IMR-90 (cell line): ENCODE measurements around the gene CBFA2T3. TPM values are rescaled to one million over a fixed set of nuclear protein-coding genes. Genes with fewer than 3 reads are reported as not detected.

Experiments
- ATAC-seq: fragments of 200-7000 bp; cut with Tn5 transposase; 2 replicates; pipeline ENCODE4 v1.9.1; 2020; ENCODE audit warnings: low read depth, mild to moderate bottlenecking, moderate library complexity
- BruUV-seq: library from RNA; stranded (reverse); fragments of 400-500 nt; replicated peaks from 2 replicates; lab custom pipeline; 2021; lab: Mats Ljungman, UMichigan
- CTCF ChIA-PET: fragments of 300-600 bp; formaldehyde crosslinking; extraction: SDS; loops from one replicate; lab custom pipeline; 2021; ENCODE audit warnings: antibody characterized with exemption; lab: Yijun Ruan, JAX
- POLR2A ChIA-PET: fragments of 300-600 bp; sonication (Branson Sonifier 250); formaldehyde crosslinking; loops from one replicate; lab custom pipeline; 2022; ENCODE audit warnings: antibody characterized with exemption; ENCODE audit not compliant: unreplicated experiment; lab: Charles Lee
- DNase-seq: peaks from one replicate; pipeline ENCODE4 v3.0.0; 2013
- H2AFZ ChIP-seq: replicated peaks from 2 replicates; pipeline ENCODE3; 2013; ENCODE audit warnings: low read length, mild to moderate bottlenecking; ENCODE audit not compliant: poor library complexity
- H2AK5ac ChIP-seq: 2 replicates; pipeline ENCODE4 v1.6.1; 2013; ENCODE audit warnings: low read depth, low read length, inconsistent platforms
- H2AK9ac ChIP-seq: replicated peaks from 2 replicates; pipeline ENCODE3; 2013; ENCODE audit warnings: mild to moderate bottlenecking, low read depth, low read length, moderate library complexity; ENCODE audit not compliant: poor library complexity
- H2BK120ac ChIP-seq: 2 replicates; pipeline ENCODE4 v1.6.1; 2013; ENCODE audit warnings: low read depth, low read length, inconsistent platforms
- H2BK15ac ChIP-seq: 3 replicates; pipeline ENCODE4 v1.6.1; 2013; ENCODE audit warnings: low read depth, low read length, inconsistent platforms
- H2BK20ac ChIP-seq: 2 replicates; pipeline ENCODE4 v1.6.1; 2013; ENCODE audit warnings: low read depth, mild to moderate bottlenecking, inconsistent platforms, low read length, moderate library complexity
- H2BK5ac ChIP-seq: 2 replicates; pipeline ENCODE4 v1.6.1; 2013; ENCODE audit warnings: mild to moderate bottlenecking, low read depth, low read length, inconsistent platforms; ENCODE audit not compliant: poor library complexity, severe bottlenecking
- H3K14ac ChIP-seq: replicated peaks from 2 replicates; pipeline ENCODE4 v1.6.1; 2013; ENCODE audit warnings: low read depth, low read length, inconsistent platforms
- H3K18ac ChIP-seq: 2 replicates; pipeline ENCODE4 v1.6.1; 2013; ENCODE audit warnings: low read depth, low read length, control low read depth
- H3K23ac ChIP-seq: 2 replicates; pipeline ENCODE4 v1.6.1; 2013; ENCODE audit warnings: low read depth, low read length, inconsistent platforms
- H3K27ac ChIP-seq: 2 replicates; pipeline ENCODE4 v1.5.1; 2013; ENCODE audit warnings: mild to moderate bottlenecking, control low read depth, low read length; ENCODE audit not compliant: insufficient read depth
- H3K27me3 ChIP-seq: 2 replicates; pipeline ENCODE4 v1.6.1; 2013; ENCODE audit warnings: low read length; ENCODE audit not compliant: control insufficient read depth, insufficient read depth
- H3K36me3 ChIP-seq: 2 replicates; pipeline ENCODE4 v1.6.1; 2013; ENCODE audit warnings: low read length, mixed read lengths; ENCODE audit not compliant: control insufficient read depth, insufficient read depth
- H3K4ac ChIP-seq: 2 replicates; pipeline ENCODE4 v1.6.1; 2013; ENCODE audit warnings: low read depth, low read length, inconsistent platforms
- H3K4me1 ChIP-seq: 2 replicates; pipeline ENCODE4 v1.6.1; 2013; ENCODE audit warnings: low read length, mixed read lengths; ENCODE audit not compliant: control insufficient read depth, insufficient read depth
- H3K4me2 ChIP-seq: 2 replicates; pipeline ENCODE4 v1.6.1; 2013; ENCODE audit warnings: low read depth, mild to moderate bottlenecking, control low read depth, low read length, moderate library complexity
- H3K4me3 ChIP-seq: 2 replicates; pipeline ENCODE4 v1.5.1; 2013; ENCODE audit warnings: low read depth, mild to moderate bottlenecking, control low read depth, low read length, moderate library complexity; ENCODE audit not compliant: insufficient read depth
- H3K56ac ChIP-seq: 2 replicates; pipeline ENCODE4 v1.6.1; 2013; ENCODE audit warnings: low read length, inconsistent platforms; ENCODE audit not compliant: insufficient read depth; ENCODE audit errors: extremely low read depth
- H3K79me1 ChIP-seq, 2 experiments: 2 replicates each; pipeline ENCODE4 v1.6.1; 2013; ENCODE audit warnings: low read length in 2 of 2, inconsistent platforms in 1 of 2, low read depth in 1 of 2
- H3K9ac ChIP-seq: 2 replicates; pipeline ENCODE4 v1.6.1; 2013; ENCODE audit warnings: low read depth, low read length, control low read depth
- H3K9me1 ChIP-seq: 2 replicates; pipeline ENCODE4 v1.6.1; 2013; ENCODE audit warnings: low read length, inconsistent platforms; ENCODE audit not compliant: insufficient read depth
- H3K9me3 ChIP-seq: 2 replicates; pipeline ENCODE4 v1.6.1; 2013; ENCODE audit warnings: low read length; ENCODE audit not compliant: control insufficient read depth, insufficient read depth
- H4K20me1 ChIP-seq: 2 replicates; pipeline ENCODE4 v1.6.1; 2013; ENCODE audit warnings: low read length, inconsistent platforms; ENCODE audit not compliant: insufficient read depth
- H4K5ac ChIP-seq: 2 replicates; pipeline ENCODE4 v1.6.1; 2013; ENCODE audit warnings: mild to moderate bottlenecking, low read depth, low read length, control low read depth
- H4K8ac ChIP-seq, 2 experiments: 2 replicates each; pipeline ENCODE4 v1.6.1; 2013; ENCODE audit warnings: low read depth in 2 of 2, low read length in 2 of 2, control low read depth in 1 of 2, inconsistent platforms in 1 of 2
- H4K91ac ChIP-seq: 2 replicates; pipeline ENCODE4 v1.6.1; 2013; ENCODE audit warnings: low read depth, low read length, inconsistent platforms; ENCODE audit not compliant: insufficient read depth
- BHLHE40 ChIP-seq: fragments of 150-350 bp; IDR thresholded peaks from 2 replicates; pipeline ENCODE4 v1.6.1; 2016; ENCODE audit warnings: mild to moderate bottlenecking, low read depth, low read length
- CHD1 ChIP-seq: IDR thresholded peaks from 2 replicates; pipeline ENCODE4 v1.6.1; 2012; ENCODE audit warnings: low read depth, low read length, improper control_type of control experiment
- FOS ChIP-seq: fragments of 150-350 bp; IDR thresholded peaks from 2 replicates; pipeline ENCODE4 v1.6.1; 2016; ENCODE audit warnings: low read depth, low read length
- MAZ ChIP-seq: IDR thresholded peaks from 2 replicates; pipeline ENCODE4 v1.6.1; 2012; ENCODE audit warnings: low read depth, mild to moderate bottlenecking, low read length, improper control_type of control experiment, moderate library complexity, borderline replicate concordance
- MXI1 ChIP-seq: IDR thresholded peaks from 2 replicates; pipeline ENCODE4 v1.6.1; 2012; ENCODE audit warnings: low read depth, mild to moderate bottlenecking, low read length, moderate library complexity, borderline replicate concordance
- NFE2L2 ChIP-seq: fragments of 150-350 bp; IDR thresholded peaks from 2 replicates; pipeline ENCODE4 v1.6.1; 2016; ENCODE audit warnings: low read depth, mild to moderate bottlenecking, low read length
- POLR2A ChIP-seq: IDR thresholded peaks from 2 replicates; pipeline ENCODE4 v1.6.1; 2012; ENCODE audit warnings: mild to moderate bottlenecking, low read depth, low read length
- RAD21 ChIP-seq: IDR thresholded peaks from 2 replicates; pipeline ENCODE4 v1.6.1; 2012; ENCODE audit warnings: low read length, improper control_type of control experiment
- SMC3 ChIP-seq: fragments of 150-350 bp; IDR thresholded peaks from 2 replicates; pipeline ENCODE4 v1.6.1; 2016; ENCODE audit warnings: low read depth, mild to moderate bottlenecking, antibody characterized with exemption, low read length, moderate library complexity
- WGBS, 2 experiments: methylation state at CpG; one replicate each; pipeline versions ENCODE4 v1.1.5 to v1.1.7; 2013; ENCODE audit warnings: missing lambda C conversion rate in 2 of 2; ENCODE audit not compliant: insufficient read length in 1 of 2; ENCODE audit errors: extremely low coverage in 2 of 2; 5-methylcytosine and 5-hydroxymethylcytosine counted together
- dilution Hi-C: fragments of 300-500 bp; cut with HindIII; formaldehyde crosslinking; loops from one replicate; pipeline ENCODE4 v1.14.3; 2018; ENCODE audit warnings: low sequenced_read_pairs; ENCODE audit not compliant: unreplicated experiment
- in situ Hi-C: fragments of 300-500 bp; cut with MboI; formaldehyde crosslinking; loops from 3 replicates; pipeline ENCODE4 v1.14.3; 2019; ENCODE audit warnings: low sequenced_read_pairs, inconsistent platforms, mixed read lengths
- intact Hi-C: fragments of 100-400 bp; cut with micrococcal nuclease; formaldehyde crosslinking; loops from 2 replicates; pipeline ENCODE4 v1.10.0; 2022
- polyA plus RNA-seq, 3 experiments: library from polyadenylated mRNA; depleted of rRNA; stranded (reverse); fragments of >200 nt; gene quantifications; 2 replicates each; pipeline ENCODE4 v1.2.3, GENCODE V29; 2012; ENCODE audit warnings: low replicate concordance in 1 of 3
- total RNA-seq: library from RNA; depleted of rRNA; stranded (reverse); fragments of >200 nt; gene quantifications from 2 replicates; pipeline ENCODE4 v1.2.3, GENCODE V29; 2012
- TF ChIP-seq, protein P1 (sequence below): fragments of 150-350 bp; IDR thresholded peaks from 2 replicates; pipeline ENCODE4 v1.6.1; 2017; ENCODE audit warnings: mild to moderate bottlenecking, antibody characterized with exemption, low read length, low read depth
- TF ChIP-seq, protein P2 (sequence below): conservative IDR thresholded peaks from 2 replicates; pipeline ENCODE4 v1.5.1; 2012; ENCODE audit warnings: mild to moderate bottlenecking, low read depth, low read length, improper control_type of control experiment
- TF ChIP-seq, protein P3 (sequence below): fragments of 150-350 bp; IDR thresholded peaks from 2 replicates; pipeline ENCODE4 v1.6.1; 2016; ENCODE audit warnings: low read depth, mild to moderate bottlenecking, low read length, moderate library complexity, borderline replicate concordance

CBFA2T3 gene
- total and polyA plus RNA-seq, 2 of the 4 experiments (the other 2 are of a cell fraction), result not detected

DNA sequence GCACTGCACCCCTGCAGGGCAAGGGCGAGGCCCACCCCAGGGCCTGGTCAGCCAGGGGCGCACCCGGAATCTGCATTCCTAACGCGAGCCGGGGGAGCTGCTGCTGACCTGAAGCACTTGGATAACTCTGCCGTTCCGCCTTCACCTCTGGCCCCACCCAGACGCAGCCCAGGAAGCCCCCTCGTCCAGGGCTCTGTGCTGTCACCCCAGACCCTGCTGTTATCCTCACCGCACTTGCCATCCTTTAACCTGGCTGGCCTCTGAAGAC lies 97.3 kb downstream of the CBFA2T3 start (continued):
- no peak for TF ChIP-seq FOS
- no peak for TF ChIP-seq POLR2A
- TF ChIP-seq CHD1, result no peak

DNA sequence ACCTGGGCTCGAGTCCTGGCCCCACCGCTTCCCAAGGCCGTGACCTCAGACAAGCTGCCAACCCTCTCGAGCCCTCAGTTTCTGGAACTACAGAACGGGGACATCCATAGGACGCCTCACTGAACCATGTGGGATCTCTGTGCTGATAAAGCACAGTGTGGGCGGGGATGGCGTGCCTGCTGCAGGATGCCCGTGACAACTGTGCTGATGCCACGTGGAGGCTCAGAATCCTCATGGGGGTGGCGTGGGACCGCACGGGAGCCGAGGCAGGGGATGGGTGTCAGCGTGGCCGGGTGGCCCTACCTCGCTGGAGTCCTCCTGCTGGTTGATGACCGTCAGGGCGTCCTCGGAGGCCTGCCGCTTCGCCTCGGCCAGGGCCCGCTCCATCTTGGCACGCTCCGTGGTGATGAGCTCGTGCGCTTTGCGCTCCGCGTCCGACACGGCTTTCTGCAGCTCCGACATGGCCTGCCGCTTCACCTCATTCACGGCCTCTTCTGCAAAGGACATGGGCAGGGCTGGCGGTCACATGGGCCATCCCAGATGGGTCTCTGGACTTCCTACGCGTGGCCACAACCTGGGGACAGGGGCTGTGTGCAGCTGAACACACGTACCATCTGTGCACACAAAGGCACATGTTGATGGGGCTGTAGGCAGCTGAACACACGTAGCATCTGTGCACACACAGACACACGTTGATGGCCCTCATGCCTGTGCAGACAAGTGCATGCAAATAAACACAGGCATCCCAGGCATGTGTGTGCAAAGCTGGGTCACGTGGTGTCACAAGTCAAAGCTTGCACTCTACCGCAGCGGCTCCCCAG lies 97.8 kb downstream of the CBFA2T3 start:
- intact Hi-C loops, result no loop called here
- BruUV-seq, result no TSS peak
- 81% methylated on average over 25 of the region's 45 CpGs; no CpG with 5 or more reads in 1 of the 2 experiments for WGBS, 2 experiments

More for the DNA sequence above, 97.8 kb downstream of the CBFA2T3 start:
- H3K27me3 ChIP-seq, result peaks cover 43% of the 10 kb centered on the region
- H2AK9ac ChIP-seq, result no peak overlapping the region
- H2BK5ac ChIP-seq, result no peak overlapping the region
- ATAC-seq (no peak), DNase-seq (peak; percentile 0)
- H2BK20ac ChIP-seq, result no peak overlapping the region
- no peak overlapping the region for H3K18ac ChIP-seq
- no peak overlapping the region for H2AK5ac ChIP-seq
- in situ Hi-C loops (no loop called here), dilution Hi-C loops (no loop called here)
- no peaks in the 10 kb centered on the region for H3K9me3 ChIP-seq
- CTCF ChIA-PET, result interaction anchor here (1.4 kb wide), 1 partner anchor 21 kb away, joined by 5 read pairs; no protein-coding TSS in a partner anchor
- H3K14ac ChIP-seq, result no peak overlapping the region
- TF ChIP-seq, protein P1, sequence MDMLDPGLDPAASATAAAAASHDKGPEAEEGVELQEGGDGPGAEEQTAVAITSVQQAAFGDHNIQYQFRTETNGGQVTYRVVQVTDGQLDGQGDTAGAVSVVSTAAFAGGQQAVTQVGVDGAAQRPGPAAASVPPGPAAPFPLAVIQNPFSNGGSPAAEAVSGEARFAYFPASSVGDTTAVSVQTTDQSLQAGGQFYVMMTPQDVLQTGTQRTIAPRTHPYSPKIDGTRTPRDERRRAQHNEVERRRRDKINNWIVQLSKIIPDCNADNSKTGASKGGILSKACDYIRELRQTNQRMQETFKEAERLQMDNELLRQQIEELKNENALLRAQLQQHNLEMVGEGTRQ, result no peak
- TF ChIP-seq MAZ (no peak), MXI1 (no peak), NFE2L2 (no peak), BHLHE40 (no peak), SMC3 (no peak), POLR2A (no peak), RAD21 (no peak)
- TF ChIP-seq, protein P2, sequence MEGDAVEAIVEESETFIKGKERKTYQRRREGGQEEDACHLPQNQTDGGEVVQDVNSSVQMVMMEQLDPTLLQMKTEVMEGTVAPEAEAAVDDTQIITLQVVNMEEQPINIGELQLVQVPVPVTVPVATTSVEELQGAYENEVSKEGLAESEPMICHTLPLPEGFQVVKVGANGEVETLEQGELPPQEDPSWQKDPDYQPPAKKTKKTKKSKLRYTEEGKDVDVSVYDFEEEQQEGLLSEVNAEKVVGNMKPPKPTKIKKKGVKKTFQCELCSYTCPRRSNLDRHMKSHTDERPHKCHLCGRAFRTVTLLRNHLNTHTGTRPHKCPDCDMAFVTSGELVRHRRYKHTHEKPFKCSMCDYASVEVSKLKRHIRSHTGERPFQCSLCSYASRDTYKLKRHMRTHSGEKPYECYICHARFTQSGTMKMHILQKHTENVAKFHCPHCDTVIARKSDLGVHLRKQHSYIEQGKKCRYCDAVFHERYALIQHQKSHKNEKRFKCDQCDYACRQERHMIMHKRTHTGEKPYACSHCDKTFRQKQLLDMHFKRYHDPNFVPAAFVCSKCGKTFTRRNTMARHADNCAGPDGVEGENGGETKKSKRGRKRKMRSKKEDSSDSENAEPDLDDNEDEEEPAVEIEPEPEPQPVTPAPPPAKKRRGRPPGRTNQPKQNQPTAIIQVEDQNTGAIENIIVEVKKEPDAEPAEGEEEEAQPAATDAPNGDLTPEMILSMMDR, result no peak
- TF ChIP-seq, protein P3, sequence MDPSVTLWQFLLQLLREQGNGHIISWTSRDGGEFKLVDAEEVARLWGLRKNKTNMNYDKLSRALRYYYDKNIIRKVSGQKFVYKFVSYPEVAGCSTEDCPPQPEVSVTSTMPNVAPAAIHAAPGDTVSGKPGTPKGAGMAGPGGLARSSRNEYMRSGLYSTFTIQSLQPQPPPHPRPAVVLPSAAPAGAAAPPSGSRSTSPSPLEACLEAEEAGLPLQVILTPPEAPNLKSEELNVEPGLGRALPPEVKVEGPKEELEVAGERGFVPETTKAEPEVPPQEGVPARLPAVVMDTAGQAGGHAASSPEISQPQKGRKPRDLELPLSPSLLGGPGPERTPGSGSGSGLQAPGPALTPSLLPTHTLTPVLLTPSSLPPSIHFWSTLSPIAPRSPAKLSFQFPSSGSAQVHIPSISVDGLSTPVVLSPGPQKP, result no peak
- H3K9me1 ChIP-seq, result no peaks in the 10 kb centered on the region
- H3K4ac ChIP-seq, result no peak overlapping the region
- no peak overlapping the region for H3K23ac ChIP-seq
- no peak overlapping the region for H4K5ac ChIP-seq
- H3K79me1 ChIP-seq, result no peaks in the 10 kb centered on the region
- H3K9ac ChIP-seq, result no peak overlapping the region
- no peak overlapping the region for H2AFZ ChIP-seq
- POLR2A ChIA-PET, result no interaction called here
- H3K56ac ChIP-seq, result no peak overlapping the region
- H4K91ac ChIP-seq, result no peak overlapping the region
- H2BK15ac ChIP-seq, result no peak overlapping the region
- no peak overlapping the region for H3K27ac ChIP-seq
- no peak overlapping the region for H2BK120ac ChIP-seq
- no peaks in the 10 kb centered on the region for H3K36me3 ChIP-seq
- H3K4me1 ChIP-seq, result no peaks in the 10 kb centered on the region
- H3K4me2 ChIP-seq, result no peak overlapping the region
- H4K20me1 ChIP-seq, result no peaks in the 10 kb centered on the region
- H3K4me3 ChIP-seq, result no peak overlapping the region
- H4K8ac ChIP-seq, result no peak overlapping the region
